HG03108 (cell line): ENCODE results near the gene TRIM49.
"Not testable (repeated sequence)": the region's sequence is repeated elsewhere in the genome, so short reads cannot be mapped to it uniquely, and the experiment has no call there.

ENCODE experiments used
- ATAC-seq: cut with Tn5 transposase; IDR thresholded peaks from one replicate; pipeline ENCODE4 v1.9.1; 2021; ENCODE audit warnings: moderate library complexity; ENCODE audit not compliant: unreplicated experiment

TRIM49 gene, protein sequence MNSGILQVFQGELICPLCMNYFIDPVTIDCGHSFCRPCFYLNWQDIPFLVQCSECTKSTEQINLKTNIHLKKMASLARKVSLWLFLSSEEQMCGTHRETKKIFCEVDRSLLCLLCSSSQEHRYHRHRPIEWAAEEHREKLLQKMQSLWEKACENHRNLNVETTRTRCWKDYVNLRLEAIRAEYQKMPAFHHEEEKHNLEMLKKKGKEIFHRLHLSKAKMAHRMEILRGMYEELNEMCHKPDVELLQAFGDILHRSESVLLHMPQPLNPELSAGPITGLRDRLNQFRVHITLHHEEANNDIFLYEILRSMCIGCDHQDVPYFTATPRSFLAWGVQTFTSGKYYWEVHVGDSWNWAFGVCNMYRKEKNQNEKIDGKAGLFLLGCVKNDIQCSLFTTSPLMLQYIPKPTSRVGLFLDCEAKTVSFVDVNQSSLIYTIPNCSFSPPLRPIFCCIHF

GRCh38 chr11:89808475-89808874 is at the start of gene TRIM49:
Gene TRIM49 (minus strand): TSS chr11:89808575. CDS start chr11:89804469, 4,106 bp downstream.
- ATAC-seq: not testable (repeated sequence)

GRCh38 chr11:89826694-89827093 is 18.3 kb upstream of the TRIM49 start:
- not testable (repeated sequence) for ATAC-seq

DNA sequence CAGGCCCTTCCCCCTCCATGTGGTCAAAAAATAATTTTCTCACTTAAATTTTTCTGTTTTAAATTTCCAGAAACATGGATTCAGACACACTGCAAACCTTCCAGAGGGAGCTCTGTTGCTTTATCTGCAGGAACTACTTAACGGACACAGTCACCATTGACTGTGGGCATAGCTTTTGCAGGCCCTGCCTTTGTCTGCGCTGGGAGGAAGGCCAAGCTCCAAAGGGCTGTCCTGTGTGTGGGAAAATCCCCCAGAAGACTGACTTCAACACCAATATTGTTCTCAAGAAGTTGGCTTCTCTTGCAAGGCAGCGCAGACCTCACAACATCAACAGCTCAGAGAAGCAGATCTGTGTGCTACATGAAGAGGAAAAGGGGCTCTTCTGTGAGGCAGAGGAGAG is 11.6 kb upstream of the TRIM49 start:
- ATAC-seq: not testable (repeated sequence)

DNA sequence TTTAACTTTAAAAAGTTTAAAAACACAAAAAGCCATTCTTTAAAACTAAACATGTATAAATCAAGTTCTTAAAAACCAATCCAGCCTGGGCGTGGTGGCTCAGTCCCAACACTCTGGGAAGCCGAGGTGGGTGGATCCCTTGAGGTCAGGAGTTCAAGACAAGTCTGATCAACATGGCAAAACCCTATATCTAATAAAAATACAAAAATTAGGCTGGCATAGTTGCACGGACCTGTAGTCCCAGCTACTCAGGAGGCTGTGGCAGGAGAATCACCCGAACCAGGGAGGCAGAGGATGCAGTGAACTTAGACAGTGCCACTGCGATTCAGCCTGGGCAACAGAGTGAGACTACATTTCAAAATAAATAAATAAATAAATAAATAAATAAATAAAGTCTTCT is 5.2 kb upstream of the TRIM49 start:
- ATAC-seq: not testable (repeated sequence)

- not testable (repeated sequence) for ATAC-seq
Measured at GRCh38 chr11:89787506-89788063, 20.8 kb downstream of the TRIM49 start.

DNA sequence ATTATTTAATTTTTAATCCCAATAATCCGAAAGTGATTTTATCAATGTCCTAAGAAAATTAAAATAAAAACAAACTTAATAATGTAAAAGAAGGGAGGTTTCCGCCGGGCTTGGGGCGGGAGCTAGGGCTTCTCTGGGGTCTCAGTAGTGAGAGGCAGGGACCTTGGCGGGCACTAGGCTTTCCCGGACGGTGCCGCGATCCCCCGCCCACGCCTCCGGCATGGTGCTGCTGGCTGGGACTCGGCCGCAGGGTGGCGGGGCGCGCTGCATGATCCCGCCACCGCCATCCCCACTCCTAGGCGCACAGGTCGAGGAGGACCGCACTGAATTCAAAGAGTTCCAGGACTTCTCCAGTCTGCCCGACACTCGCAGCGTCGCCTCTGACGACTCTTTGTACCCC is 22.6 kb downstream of the TRIM49 start:
- not testable (repeated sequence) for ATAC-seq

GRCh38 chr11:89750822-89751221 is 57.6 kb downstream of the TRIM49 start:
- ATAC-seq: not testable (repeated sequence)
